NCI-H1417 treated with DMSO at 0.1 percent for 48 hours (cell line): ENCODE results near the gene PPA1.
"Not testable (repeated sequence)": the region's sequence is repeated elsewhere in the genome, so short reads cannot be mapped to it uniquely, and the experiment has no call there.

Experiments used
- DNase-seq: peaks from one replicate; lab custom pipeline; 2025; lab: John Stamatoyannopoulos, UW

The PPA1 gene

GRCh38 chr10:70169011-70169410, 64.2 kb downstream of the PPA1 start:
- DNase-seq: no peak

- DNase-seq: no peak
These were observed 66.0 kb downstream of the PPA1 start for GRCh38 chr10:70167246-70167645.

GRCh38 chr10:70166394-70166793, 66.8 kb downstream of the PPA1 start:
- no peak for DNase-seq

GRCh38 chr10:70164163-70164562, 69.1 kb downstream of the PPA1 start:
- DNase-seq: no peak

- no peak for DNase-seq
These were observed 69.8 kb downstream of the PPA1 start for GRCh38 chr10:70163448-70163847.

- DNase-seq: no peak
These were observed 70.4 kb downstream of the PPA1 start for GRCh38 chr10:70162892-70163201.

- no peak for DNase-seq
These were observed 70.9 kb downstream of the PPA1 start for GRCh38 chr10:70162151-70162891.

- DNase-seq: no peak
These were observed 72.4 kb downstream of the PPA1 start for GRCh38 chr10:70160798-70161197.

- DNase-seq: not testable (repeated sequence)
These were observed 73.9 kb downstream of the PPA1 start for GRCh38 chr10:70159366-70159765.

- DNase-seq: no peak
These were observed 75.1 kb downstream of the PPA1 start for GRCh38 chr10:70158113-70158512.

GRCh38 chr10:70155255-70155838, 77.9 kb downstream of the PPA1 start:
- DNase-seq: no peak
